ENCODE data around the gene MAPK7. TPM values are rescaled to one million over a fixed set of nuclear protein-coding genes. Genes with fewer than 3 reads are reported as not detected.

MAPK7 gene
- total and polyA plus RNA-seq, 9 of the 15 experiments (the other 6 are each of a cell fraction or from before 2014, with no cell fraction given): 0.46 to 7.5 (median 2.5) TPM

- no peak for FAIRE-seq
- ChIA-PET CTCF (ENCODE audit: low intra/inter-chr PET ratio) (no interaction called here), POLR2A (interaction anchor here (1.0 kb wide), 1 partner anchor 129 kb away, joined by 3 read pairs; no protein-coding TSS in a partner anchor)
- no peak for TF ChIP-seq FOSL1 (tag; conservative IDR thresholded peaks at IDR 0.05)
- no peak for TF ChIP-seq SNIP1 (IDR thresholded peaks at IDR 0.05; ENCODE audit: low read depth)
- TF ChIP-seq MEF2D (tag; conservative IDR thresholded peaks at IDR 0.05; ENCODE audit: low read depth): no peak
- no peak for TF ChIP-seq TAF15 (IDR thresholded peaks at IDR 0.05; ENCODE audit: low read depth, low read length)
- no peak for TF ChIP-seq THRB (CRISPR knock-in tag; conservative IDR thresholded peaks at IDR 0.05)
- no peak for TF ChIP-seq RFX7 (CRISPR knock-in tag; IDR thresholded peaks at IDR 0.05)
- TF ChIP-seq SOX6 (IDR thresholded peaks at IDR 0.05): no peak
- TF ChIP-seq VEZF1 (CRISPR knock-in tag; IDR thresholded peaks at IDR 0.05): no peak
- no peak for TF ChIP-seq NCOA6 (IDR thresholded peaks at IDR 0.05)
- TF ChIP-seq ZNF384 (IDR thresholded peaks at IDR 0.05; ENCODE audit: low read depth, low read length): no peak
- TF ChIP-seq, protein P1, sequence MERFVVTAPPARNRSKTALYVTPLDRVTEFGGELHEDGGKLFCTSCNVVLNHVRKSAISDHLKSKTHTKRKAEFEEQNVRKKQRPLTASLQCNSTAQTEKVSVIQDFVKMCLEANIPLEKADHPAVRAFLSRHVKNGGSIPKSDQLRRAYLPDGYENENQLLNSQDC (CRISPR knock-in tag; IDR thresholded peaks at IDR 0.05): no peak
- TF ChIP-seq BHLHE40 (IDR thresholded peaks at IDR 0.05; ENCODE audit: low read length): no peak
- TF ChIP-seq TEAD2 (tag; IDR thresholded peaks at IDR 0.05): no peak
- TF ChIP-seq HDAC1 (IDR thresholded peaks at IDR 0.05): no peak
- intact Hi-C loops (cut with micrococcal nuclease) (no loop called here), in situ Hi-C loops (cut with MboI) (no loop called here)
- Histone ChIP-seq H3K9ac (ENCODE audit: insufficient read depth in 1 of 2, low read depth in 2 of 2, low read length in 2 of 2) (no peak overlapping the region), H3K27me3 (ENCODE audit: control insufficient read depth in 2 of 2, insufficient read depth in 2 of 2, low read length in 2 of 2) (no peaks in the 10 kb centered on the region), H3K4me3 (no peak overlapping the region), H3K4me1 (replicated peaks in 1 of 2; ENCODE audit: control insufficient read depth in 2 of 2, insufficient read depth in 2 of 2, low read length in 2 of 2) (peaks cover 3 to 27% of the 10 kb centered on the region in 2 experiments; a peak in 4 of 5 replicates), H3K27ac (ENCODE audit: extremely low read depth, low read depth, low read length) (no peak overlapping the region), H3K9me1 (ENCODE audit: control insufficient read depth, insufficient read depth, low read length) (no peaks in the 10 kb centered on the region), H3K79me2 (ENCODE audit: control insufficient read depth, insufficient read depth, low read length) (no peaks in the 10 kb centered on the region), H3K9me3 (replicated peaks; ENCODE audit: control insufficient read depth, insufficient read depth, low read depth, low read length) (no peaks in the 10 kb centered on the region), H4K20me1 (replicated peaks; ENCODE audit: control insufficient read depth, insufficient read depth, low read length) (no peaks in the 10 kb centered on the region), H2AFZ (ENCODE audit: low read depth, low read length) (no peak overlapping the region), H3K36me3 (ENCODE audit: control insufficient read depth, insufficient read depth, low read length) (no peaks in the 10 kb centered on the region; the same call in 1 of the 3 replicates), H3K4me2 (ENCODE audit: insufficient read depth, low read length) (no peak overlapping the region)
- no peak for ATAC-seq
- BruUV-seq (replicated peaks): no TSS peak
- no peak for DNase-seq (ENCODE audit: extremely low read depth in 1 of 4, low spot score in 3 of 4)
- WGBS (ENCODE audit: insufficient coverage, low coverage, missing lambda C conversion rate): 75% methylated on average over 2 of the region's 2 CpGs
Observed at GRCh38 chr17:19387921-19388521, 9.7 kb downstream of the MAPK7 start.

All from K562 (cell line).